Liver (tissue), 9 donors: Measurements from ENCODE around the gene COMTD1. TPM values are rescaled to one million over a fixed set of nuclear protein-coding genes. Genes with fewer than 3 reads are reported as not detected.

ENCODE experiments used
- DNase-seq: peaks from one replicate; pipeline ENCODE4 v3.0.0-alpha.2; 2017; ENCODE audit warnings: low spot score
- H3K27ac ChIP-seq, 2 donors: one replicate each; pipeline ENCODE4 v1.7.0; 2013; ENCODE audit warnings: inconsistent platforms in 2 of 2, low read length in 2 of 2, control low read depth in 1 of 2, low read depth in 1 of 2, mild to moderate bottlenecking in 1 of 2
- H3K27me3 ChIP-seq, 4 donors: one replicate each; pipeline versions ENCODE4 v1.6.1 to v1.7.0; 2013; ENCODE audit warnings: low read length in 3 of 4, inconsistent platforms in 1 of 4, mild to moderate bottlenecking in 1 of 4, moderate library complexity in 1 of 4; ENCODE audit not compliant: control insufficient read depth in 4 of 4, insufficient read depth in 4 of 4
- H3K36me3 ChIP-seq, 4 donors: one replicate each; pipeline versions ENCODE4 v1.6.1 to v1.7.0; 2013; ENCODE audit warnings: low read length in 3 of 4, mild to moderate bottlenecking in 3 of 4, low read depth in 1 of 4, moderate library complexity in 1 of 4; ENCODE audit not compliant: control insufficient read depth in 4 of 4, insufficient read depth in 3 of 4
- H3K4me1 ChIP-seq, 4 donors: one replicate each; pipeline versions ENCODE4 v1.6.1 to v1.7.0; 2013; ENCODE audit warnings: low read length in 3 of 4, mild to moderate bottlenecking in 3 of 4, moderate library complexity in 1 of 4; ENCODE audit not compliant: control insufficient read depth in 4 of 4, insufficient read depth in 4 of 4
- H3K4me3 ChIP-seq, 3 donors: one replicate each; pipeline versions ENCODE4 v1.6.1 to v1.7.0; 2013; ENCODE audit warnings: low read length in 3 of 3, control low read depth in 1 of 3, low read depth in 1 of 3, mild to moderate bottlenecking in 1 of 3
- H3K9ac ChIP-seq, 2 donors: one replicate each; pipeline ENCODE4 v1.7.0; 2013; ENCODE audit warnings: low read length in 2 of 2, mild to moderate bottlenecking in 2 of 2, moderate library complexity in 2 of 2, control low read depth in 1 of 2, low read depth in 1 of 2
- H3K9me3 ChIP-seq, 4 donors: one replicate each; pipeline versions ENCODE4 v1.6.1 to v1.7.0; 2013; ENCODE audit warnings: low read length in 3 of 4; ENCODE audit not compliant: control insufficient read depth in 4 of 4
- ATF3 ChIP-seq: IDR thresholded peaks from 2 replicates; pipeline ENCODE4 v1.6.1; 2016; ENCODE audit warnings: antibody characterized with exemption
- EGR1 ChIP-seq, 2 donors: IDR thresholded peaks; 2 replicates each; pipeline ENCODE4 v1.6.1; 2016 to 2018; ENCODE audit warnings: antibody characterized with exemption in 2 of 2, low read depth in 2 of 2
- FOXA2 ChIP-seq: IDR thresholded peaks from 2 replicates; pipeline ENCODE4 v1.6.1; 2016; ENCODE audit warnings: antibody characterized with exemption
- GABPA ChIP-seq, 2 donors: IDR thresholded peaks in 1 of 2; conservative IDR thresholded peaks in 1 of 2; 2 replicates each; pipeline ENCODE4 v1.6.1; 2016; ENCODE audit warnings: antibody characterized with exemption in 2 of 2, mild to moderate bottlenecking in 1 of 2, moderate library complexity in 1 of 2
- HNF4G ChIP-seq: IDR thresholded peaks from 2 replicates; pipeline ENCODE4 v1.6.1; 2016; ENCODE audit warnings: antibody characterized with exemption
- JUND ChIP-seq, 2 donors: IDR thresholded peaks; 2 replicates each; pipeline ENCODE4 v1.6.1; 2016; ENCODE audit warnings: antibody characterized with exemption in 2 of 2
- MAX ChIP-seq: IDR thresholded peaks from 2 replicates; pipeline ENCODE4 v1.6.1; 2016; ENCODE audit warnings: antibody characterized with exemption
- NR2F2 ChIP-seq: IDR thresholded peaks from 2 replicates; pipeline ENCODE4 v1.6.1; 2016; ENCODE audit warnings: antibody characterized with exemption
- REST ChIP-seq: IDR thresholded peaks from 2 replicates; pipeline ENCODE4 v1.6.1; 2016; ENCODE audit warnings: antibody characterized with exemption, mild to moderate bottlenecking
- RXRA ChIP-seq, 2 donors: IDR thresholded peaks; 2 replicates each; pipeline ENCODE4 v1.6.1; 2017 to 2018; ENCODE audit warnings: antibody characterized with exemption in 2 of 2, mild to moderate bottlenecking in 1 of 2
- SP1 ChIP-seq: IDR thresholded peaks from 2 replicates; pipeline ENCODE4 v1.6.1; 2018; ENCODE audit warnings: antibody characterized with exemption, mild to moderate bottlenecking
- TAF1 ChIP-seq: conservative IDR thresholded peaks from 2 replicates; pipeline ENCODE4 v1.6.1; 2016; ENCODE audit warnings: antibody characterized with exemption, mild to moderate bottlenecking
- ZBTB33 ChIP-seq: IDR thresholded peaks from 2 replicates; pipeline ENCODE4 v1.6.1; 2016; ENCODE audit warnings: antibody characterized with exemption
- WGBS: extraction: QIAGEN DNeasy Blood & Tissue Kit; methylation state at CpG from one replicate; pipeline ENCODE4 v1.1.7; 2013; 5-methylcytosine and 5-hydroxymethylcytosine counted together
- polyA plus RNA-seq, 2 donors: library from polyadenylated mRNA; stranded (reverse) in 1 of 2; unstranded in 1 of 2; fragments of 200-250 nt in 1 of 2; fragments of >200 nt in 1 of 2; fragmentation: Nextera tagmentation in 1 of 2; extraction: Ambion mirVana in 1 of 2; gene quantifications; one replicate each; pipeline versions ENCODE4 v1.2.1 to v1.2.3, GENCODE V29; 2013 to 2015
- total RNA-seq, 2 donors: library from RNA; depleted of rRNA; stranded (reverse); fragments of >200 nt; gene quantifications; one replicate each; pipeline ENCODE4 v1.2.3, GENCODE V29; 2014
- donor health status: healthy.
- donor health status: healthy.
- donor health status: healthy.
- donor health status: healthy.
- donor health status: healthy.

Gene COMTD1
- total and polyA plus RNA-seq, 4 donors = 6.5 to 44.2 (median 26.5) TPM

DNA sequence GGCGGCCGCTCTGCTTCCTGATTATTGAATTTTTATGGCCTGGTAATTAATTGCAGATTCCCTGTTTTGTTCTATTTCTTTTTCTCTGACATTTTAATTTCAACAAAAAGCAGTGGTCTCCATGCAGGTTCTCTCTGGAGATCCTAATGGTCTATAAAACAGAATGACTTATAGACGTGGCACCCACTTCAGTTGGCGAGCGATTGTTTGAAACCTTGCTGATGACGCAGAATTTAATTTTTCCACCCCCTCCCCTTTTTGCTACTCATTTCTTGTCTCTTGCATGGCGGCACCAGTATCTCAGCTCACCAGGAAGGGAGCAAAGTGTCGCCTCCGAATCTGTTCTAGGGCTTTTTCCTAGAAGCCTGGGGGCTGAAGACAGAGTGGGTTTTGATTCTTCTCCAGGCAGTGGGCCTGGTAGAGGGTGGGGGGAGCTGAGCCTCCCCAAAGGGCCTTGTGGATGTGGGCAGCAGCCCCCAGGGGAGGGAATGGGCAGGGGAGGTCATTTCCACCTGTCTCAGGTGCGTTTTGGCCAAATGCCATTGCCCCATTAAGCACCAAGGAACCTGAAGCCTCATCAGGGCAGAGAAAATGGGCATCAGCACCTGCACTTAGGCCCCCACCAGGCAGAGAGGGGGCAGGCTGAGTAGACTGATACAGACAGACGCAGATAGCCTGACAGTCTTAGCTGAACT lies 3.5 kb upstream of the COMTD1 start:
- H3K27ac ChIP-seq = no peak overlapping the region
- H3K36me3 ChIP-seq = no peaks in the 10 kb centered on the region
- 94% methylated on average over 11 of the region's 11 CpGs for WGBS
- H3K27me3 ChIP-seq = no peaks in the 10 kb centered on the region
- no peak for DNase-seq
- H3K9me3 ChIP-seq = no peaks in the 10 kb centered on the region
- TF ChIP-seq JUND (IDR thresholded peaks at IDR 0.05) = no peak
- TF ChIP-seq ZBTB33 = no peak
- no peak for TF ChIP-seq GABPA (IDR thresholded peaks at IDR 0.05 in 1 of 2, conservative IDR thresholded peaks at IDR 0.05 in 1 of 2)
- TF ChIP-seq ATF3 = no peak
- TF ChIP-seq EGR1 (IDR thresholded peaks at IDR 0.05; ENCODE audit: low read depth in 2 of 2) = no peak
- no peak for TF ChIP-seq TAF1
- TF ChIP-seq HNF4G = no peak
- TF ChIP-seq RXRA (IDR thresholded peaks at IDR 0.05) = no peak
- TF ChIP-seq REST = no peak
- TF ChIP-seq MAX = no peak
- TF ChIP-seq FOXA2 = no peak
- no peak for TF ChIP-seq NR2F2
- H3K9ac ChIP-seq = no peak overlapping the region
- no peak overlapping the region for H3K4me3 ChIP-seq
- H3K4me1 ChIP-seq = peaks cover 3 to 33% (median 24%) of the 10 kb centered on the region in 4 donors

DNA sequence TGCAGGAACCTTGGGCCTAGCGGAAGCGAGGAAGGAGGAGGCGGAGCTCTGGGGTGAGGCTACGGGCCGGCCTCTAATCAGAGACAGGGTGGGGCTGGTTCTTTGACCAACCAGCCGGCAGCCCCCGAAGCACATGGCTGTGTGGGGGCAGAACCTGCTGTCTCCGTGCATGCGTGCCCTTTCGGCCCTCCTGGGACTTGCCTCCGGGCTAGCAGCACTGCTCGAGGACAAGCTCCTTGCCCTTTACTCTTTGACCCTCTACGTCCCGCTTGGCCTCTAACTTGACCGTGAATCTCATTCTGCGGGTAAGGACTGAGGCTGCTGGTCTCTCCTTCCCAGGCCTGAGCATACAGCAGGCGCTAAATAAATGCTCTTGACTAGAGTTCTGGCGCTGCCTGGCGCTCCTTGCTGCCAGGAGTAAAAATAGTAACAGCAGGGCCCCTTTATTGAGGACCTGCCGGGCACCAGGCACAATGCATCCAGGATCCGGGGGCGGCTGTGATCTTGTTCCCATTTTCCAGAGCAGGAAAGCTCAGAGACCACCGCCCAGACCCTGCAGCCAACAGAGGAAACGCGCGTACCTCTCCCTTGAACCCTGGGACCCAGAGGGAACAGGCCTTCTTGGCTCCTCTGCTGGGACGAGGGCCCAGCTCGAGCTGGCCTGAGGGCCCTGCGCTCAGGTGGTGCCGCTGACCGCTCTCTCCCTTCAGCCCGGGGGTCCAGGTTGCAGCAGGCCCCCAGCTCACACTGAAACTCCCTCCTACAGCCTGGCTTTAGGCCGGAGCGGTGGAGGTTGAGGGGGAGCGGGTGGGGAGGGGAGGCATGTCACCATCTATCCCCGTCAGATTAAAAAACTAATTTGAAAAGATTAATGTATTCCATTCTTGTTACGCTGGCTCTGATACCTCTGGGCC lies 2.7 kb upstream of the COMTD1 start:
- no peak overlapping the region for H3K27ac ChIP-seq
- no peaks in the 10 kb centered on the region for H3K9me3 ChIP-seq
- H3K4me3 ChIP-seq = no peak overlapping the region
- no peak for TF ChIP-seq FOXA2
- TF ChIP-seq EGR1 (IDR thresholded peaks at IDR 0.05; ENCODE audit: low read depth in 2 of 2) = no peak
- no peak for TF ChIP-seq TAF1
- no peak for TF ChIP-seq SP1
- TF ChIP-seq JUND (IDR thresholded peaks at IDR 0.05) = no peak
- TF ChIP-seq HNF4G = no peak
- no peak for TF ChIP-seq ATF3
- no peak for TF ChIP-seq NR2F2
- no peaks in the 10 kb centered on the region for H3K36me3 ChIP-seq
- H3K9ac ChIP-seq = no peak overlapping the region
- peaks cover 6 to 37% (median 24%) of the 10 kb centered on the region in 4 donors for H3K4me1 ChIP-seq
- no peak for DNase-seq
- no peaks in the 10 kb centered on the region for H3K27me3 ChIP-seq
- 93% methylated on average over 37 of the region's 37 CpGs for WGBS
